Measurements from ENCODE around the gene SLC12A7.

The SLC12A7 gene

GRCh38 chr5:1014346-1014745 is 97.5 kb downstream of the SLC12A7 start:
- no peak for DNase-seq

- DNase-seq, result no peak
Measured at GRCh38 chr5:1013948-1014301, 97.9 kb downstream of the SLC12A7 start.

- no peak for DNase-seq
Measured at GRCh38 chr5:1013238-1013947, 98.5 kb downstream of the SLC12A7 start.

- no peak for DNase-seq
Measured at GRCh38 chr5:1012900-1013237, 99.0 kb downstream of the SLC12A7 start.

GRCh38 chr5:1012313-1012841 is 99.5 kb downstream of the SLC12A7 start:
- no peak for DNase-seq

GRCh38 chr5:1011741-1012312 is 100.0 kb downstream of the SLC12A7 start:
- DNase-seq, result no peak

- DNase-seq, result no peak
Measured at GRCh38 chr5:1011226-1011631, 100.6 kb downstream of the SLC12A7 start.

- DNase-seq, result no peak
Measured at GRCh38 chr5:1010641-1011046, 101.2 kb downstream of the SLC12A7 start.

GRCh38 chr5:1010181-1010510 is 101.7 kb downstream of the SLC12A7 start:
- DNase-seq, result no peak

GRCh38 chr5:1009359-1010180 is 102.3 kb downstream of the SLC12A7 start:
- DNase-seq, result no peak

GRCh38 chr5:1008451-1009358 is 103.2 kb downstream of the SLC12A7 start, which contains the start of gene NKD2:
Gene NKD2 (plus strand): TSS chr5:1008802. CDS start chr5:1009058, 256 bp downstream.
- DNase-seq, result no peak

GRCh38 chr5:1007681-1008450 is 104.0 kb downstream of the SLC12A7 start:
- DNase-seq, result no peak

GRCh38 chr5:1007221-1007680 is 104.6 kb downstream of the SLC12A7 start:
- DNase-seq, result no peak

GRCh38 chr5:1006656-1007071 is 105.2 kb downstream of the SLC12A7 start:
- no peak for DNase-seq

GRCh38 chr5:1005904-1006655 is 105.8 kb downstream of the SLC12A7 start:
- DNase-seq, result no peak

GRCh38 chr5:1005249-1005851 is 106.5 kb downstream of the SLC12A7 start:
- no peak for DNase-seq

GRCh38 chr5:1004461-1005248 is 107.2 kb downstream of the SLC12A7 start:
- no peak for DNase-seq

- DNase-seq, result no peak
Measured at GRCh38 chr5:1003296-1003937, 108.4 kb downstream of the SLC12A7 start.

GRCh38 chr5:1002836-1003235 is 109.0 kb downstream of the SLC12A7 start:
- DNase-seq, result no peak

GRCh38 chr5:1002271-1002546 is 109.7 kb downstream of the SLC12A7 start:
- no peak for DNase-seq

All from NK-92 treated with Interleukin-12 subunit alpha and Interleukin-12 subunit beta, amount 100 ng/mL, for 24 hours (cell line).